HTR-8/SVneo (cell line): ENCODE data around the gene ABHD12B.
A peak's percentile ranks its signal among the peaks of the same experiment; 100 is the strongest.

Source experiments
- DNase-seq: peaks from one replicate; pipeline ENCODE4 v3.0.0; 2011; ENCODE audit warnings: low spot score, mixed read lengths; ENCODE audit not compliant: insufficient read length
- FAIRE-seq: peaks from 2 replicates; lab custom pipeline; 2011; peaks lifted over from hg19 to GRCh38; lab: Jason Lieb, UNC

ABHD12B gene

GRCh38 chr14:50837850-50838470 is 33.9 kb upstream of the ABHD12B start:
- no peak for DNase-seq
- no peak for FAIRE-seq

DNA sequence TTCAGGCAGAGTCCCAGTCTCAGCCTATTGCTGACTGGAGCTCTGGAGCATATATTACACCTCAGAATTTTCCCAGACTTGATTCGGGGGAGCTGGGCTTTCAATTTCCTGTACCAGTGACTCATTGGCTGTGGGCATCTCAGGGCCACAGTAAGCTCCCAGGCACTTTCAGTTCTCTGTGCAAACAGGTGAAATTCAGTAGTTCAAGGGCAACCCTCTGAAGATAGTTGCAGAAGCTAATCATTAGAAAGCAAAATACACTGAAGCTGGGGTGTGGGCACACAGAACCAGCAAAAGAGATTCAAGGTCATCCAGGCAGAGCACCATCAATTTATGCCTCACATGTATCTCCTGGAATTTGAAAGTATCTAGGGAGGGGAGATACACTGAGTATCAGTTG is 32.8 kb upstream of the ABHD12B start:
- no peak for DNase-seq
- FAIRE-seq = no peak

GRCh38 chr14:50839691-50840090 is 32.2 kb upstream of the ABHD12B start:
- FAIRE-seq (no peak), DNase-seq (no peak)

DNA sequence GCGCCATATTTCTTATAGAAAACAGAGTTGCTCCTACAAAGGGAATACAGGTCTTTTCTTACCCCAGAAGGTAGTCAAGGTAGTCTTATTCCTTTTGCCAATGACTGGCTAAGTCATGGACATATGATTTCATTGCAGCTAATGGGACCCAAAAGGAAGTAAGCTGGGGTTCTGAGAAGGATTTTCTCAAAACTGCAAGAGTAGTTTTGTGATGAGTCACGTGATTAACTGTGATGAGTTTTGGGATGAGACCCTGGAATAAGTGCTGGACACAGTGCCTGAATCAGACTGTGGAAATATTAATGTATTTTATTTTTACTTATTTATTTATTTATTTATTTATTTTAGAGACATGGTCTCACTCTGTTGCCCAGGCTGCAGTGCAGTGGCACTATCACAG is 27.5 kb upstream of the ABHD12B start:
- FAIRE-seq = no peak

GRCh38 chr14:50845166-50845565 is 26.7 kb upstream of the ABHD12B start:
- FAIRE-seq (no peak), DNase-seq (no peak)

More for the DNA sequence above, 27.5 kb upstream of the ABHD12B start:
- no peak for DNase-seq

DNA sequence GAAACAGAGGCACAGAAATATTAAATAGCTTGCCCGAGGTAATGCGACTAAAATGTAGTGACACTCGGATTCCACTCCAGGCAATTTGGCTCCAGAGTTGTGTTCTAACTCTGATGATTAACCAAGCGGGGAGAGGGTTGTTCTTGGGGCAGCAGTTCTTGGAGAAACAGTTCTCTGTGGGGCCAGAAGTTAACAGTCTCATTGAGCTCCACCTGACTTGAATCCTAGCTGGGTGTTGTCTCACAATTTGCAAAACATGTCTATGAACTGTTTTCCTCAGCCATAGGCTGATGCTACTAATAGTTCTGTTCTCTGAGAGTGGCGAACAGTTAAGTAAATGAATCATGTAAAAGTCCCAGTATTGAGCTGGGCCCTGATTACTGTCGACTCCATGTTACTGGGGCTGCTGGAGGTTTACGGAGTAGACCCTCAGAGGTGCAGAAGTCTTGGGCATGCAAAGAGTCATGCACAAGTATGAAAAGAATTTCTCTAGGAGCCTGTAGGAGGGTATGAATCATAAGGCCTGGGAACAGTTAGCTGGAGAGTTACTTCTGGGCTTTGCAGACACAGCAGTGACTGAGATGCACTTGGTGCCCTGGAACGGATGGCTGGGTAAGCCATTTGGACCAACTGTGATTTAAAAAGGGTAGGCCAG is 25.5 kb upstream of the ABHD12B start:
- DNase-seq = peak; percentile 76
- FAIRE-seq = peak; percentile 86

DNA sequence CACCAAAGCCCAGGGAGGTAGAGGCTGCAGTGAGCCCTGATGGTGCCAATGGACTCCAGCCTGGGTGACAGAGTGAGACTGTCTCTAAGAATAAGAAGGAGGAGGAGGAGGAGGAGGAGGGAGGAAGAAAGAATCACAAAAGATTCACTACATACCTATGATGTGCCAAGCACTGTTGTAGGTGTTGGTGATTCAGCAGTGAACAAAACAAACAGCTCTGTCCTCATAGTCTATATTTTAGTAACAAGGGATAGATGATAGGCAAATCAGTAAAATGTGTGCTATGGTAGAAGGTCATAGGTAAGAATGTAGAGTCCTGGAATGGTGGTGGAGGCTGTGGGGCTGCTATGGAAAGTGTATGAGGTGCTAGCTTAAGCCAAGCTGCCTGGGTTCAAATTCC is 18.0 kb upstream of the ABHD12B start:
- FAIRE-seq = peak; percentile 33

DNA sequence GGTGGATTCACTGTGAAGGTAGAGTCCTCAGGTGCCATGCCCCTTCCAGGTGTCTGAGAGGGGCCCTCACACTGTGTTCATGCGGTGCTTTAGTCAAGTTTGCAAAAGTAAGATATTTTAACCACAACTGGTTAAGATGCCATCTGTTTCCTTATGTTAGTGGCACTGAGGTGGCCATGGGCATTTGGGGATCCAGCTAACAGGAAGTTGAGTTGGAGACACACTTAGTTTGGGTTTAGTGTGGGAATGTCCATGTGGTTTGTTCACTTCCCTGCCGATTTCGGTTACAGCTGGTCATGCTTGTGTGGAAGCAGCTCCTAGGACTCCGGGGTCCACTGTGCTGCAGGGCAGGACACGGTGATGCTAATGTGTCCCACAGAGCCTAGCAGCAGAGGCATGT is 17.3 kb upstream of the ABHD12B start:
- DNase-seq = no peak
- peak; percentile 57 for FAIRE-seq

More for the DNA sequence above, 18.0 kb upstream of the ABHD12B start:
- no peak for DNase-seq

GRCh38 chr14:50855558-50855957 is 16.3 kb upstream of the ABHD12B start:
- FAIRE-seq (no peak), DNase-seq (no peak)

DNA sequence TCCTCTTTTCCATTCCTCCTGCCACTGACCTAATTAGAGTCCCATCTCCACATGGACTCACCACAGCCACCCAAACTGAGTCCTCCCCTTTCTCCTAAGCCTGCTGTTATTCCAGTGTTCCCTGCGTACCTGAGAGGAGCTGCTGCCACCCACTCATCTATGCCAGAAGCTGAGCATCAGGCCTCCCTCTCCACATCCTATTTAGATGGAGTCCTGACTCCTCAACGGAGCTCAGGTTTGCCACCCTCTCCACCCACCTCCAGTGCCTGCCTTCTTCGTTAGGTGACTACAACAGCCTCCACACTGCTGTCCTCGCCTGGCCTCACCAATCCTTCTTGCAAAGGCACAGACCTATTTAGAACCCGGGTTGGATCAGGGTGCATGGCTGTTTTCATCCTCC is 15.2 kb upstream of the ABHD12B start:
- DNase-seq = no peak
- FAIRE-seq = no peak

GRCh38 chr14:50859296-50859624 is 12.6 kb upstream of the ABHD12B start:
- DNase-seq = no peak
- FAIRE-seq = no peak

- no peak for FAIRE-seq
- peak; percentile 82 for DNase-seq
These were observed 11.3 kb upstream of the ABHD12B start for GRCh38 chr14:50860478-50861086.

GRCh38 chr14:50862036-50862570 is 9.8 kb upstream of the ABHD12B start:
- DNase-seq = no peak

DNA sequence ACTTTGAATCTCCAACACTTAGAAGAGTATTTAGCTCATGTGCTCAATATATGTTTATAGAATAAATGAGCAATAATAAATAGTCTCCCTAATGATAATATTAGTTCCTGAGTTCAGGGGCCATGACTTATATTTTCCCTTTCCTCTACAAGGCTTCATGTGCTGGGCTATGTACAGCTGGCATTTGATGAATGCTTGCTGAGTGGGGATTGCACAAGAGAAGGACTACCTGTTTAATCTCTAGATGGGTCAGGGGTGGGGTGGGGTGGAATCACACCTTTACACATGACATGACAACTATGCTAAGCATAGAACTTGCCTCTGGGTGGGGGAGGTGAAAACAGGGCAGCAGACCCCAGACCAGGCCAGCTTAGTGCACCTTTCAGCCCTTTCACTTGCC is 7.6 kb upstream of the ABHD12B start:
- DNase-seq (no peak), FAIRE-seq (no peak)

More at GRCh38 chr14:50862036-50862570, 9.8 kb upstream of the ABHD12B start:
- FAIRE-seq = no peak

DNA sequence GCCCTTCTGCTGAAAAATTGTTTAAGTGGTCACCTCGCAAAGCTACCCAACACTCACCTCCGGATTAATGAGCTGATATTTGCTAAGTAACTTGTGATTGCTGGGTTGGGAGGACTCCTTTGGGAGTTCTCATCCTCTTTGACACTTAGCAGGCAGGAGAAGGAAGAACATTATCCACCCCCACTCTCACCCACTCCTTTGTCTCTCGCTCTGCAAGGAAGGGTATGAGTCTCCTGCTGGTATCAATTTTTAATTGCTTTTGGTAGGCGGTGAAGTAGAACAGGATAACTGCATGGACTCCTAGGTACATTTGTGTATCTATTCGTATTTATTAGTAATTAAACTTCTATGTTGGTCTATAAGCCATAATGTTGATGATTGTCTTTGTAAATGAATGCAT is 6.9 kb upstream of the ABHD12B start:
- no peak for DNase-seq
- FAIRE-seq = no peak

DNA sequence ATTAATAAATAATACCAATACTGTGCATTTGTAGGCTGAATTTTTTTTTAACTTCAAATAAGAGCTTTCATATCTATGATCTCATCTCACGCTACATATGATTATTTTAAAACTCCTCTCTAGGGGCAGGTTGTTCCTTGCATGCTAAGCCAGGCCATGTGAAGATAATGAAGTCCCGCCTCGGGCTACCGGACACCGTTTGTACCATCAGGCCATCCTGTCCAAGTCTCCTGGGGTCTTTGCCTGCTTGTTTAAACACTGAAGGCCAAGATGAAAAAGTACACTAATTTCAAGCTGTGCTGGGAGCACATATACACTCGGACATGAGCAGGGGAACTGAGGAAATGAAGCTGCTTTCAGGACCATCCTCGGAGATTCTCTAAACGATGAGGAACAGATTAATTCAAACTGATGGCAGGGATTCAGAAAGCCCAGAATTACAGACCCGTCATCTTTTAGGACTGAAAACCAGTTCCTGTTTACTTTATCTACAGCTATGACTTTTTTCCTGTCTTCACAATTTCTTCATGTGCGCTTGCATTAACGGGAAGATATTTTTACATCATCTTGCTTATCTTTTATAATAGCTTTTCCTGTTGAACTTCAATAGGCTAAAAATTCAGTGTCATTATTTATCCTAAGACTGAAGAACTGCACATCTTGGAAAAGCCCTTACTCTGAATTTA is 6.3 kb upstream of the ABHD12B start:
- FAIRE-seq (no peak), DNase-seq (no peak)

GRCh38 chr14:50871228-50871627 is 625 bp upstream of the ABHD12B start:
- DNase-seq (no peak), FAIRE-seq (no peak)

DNA sequence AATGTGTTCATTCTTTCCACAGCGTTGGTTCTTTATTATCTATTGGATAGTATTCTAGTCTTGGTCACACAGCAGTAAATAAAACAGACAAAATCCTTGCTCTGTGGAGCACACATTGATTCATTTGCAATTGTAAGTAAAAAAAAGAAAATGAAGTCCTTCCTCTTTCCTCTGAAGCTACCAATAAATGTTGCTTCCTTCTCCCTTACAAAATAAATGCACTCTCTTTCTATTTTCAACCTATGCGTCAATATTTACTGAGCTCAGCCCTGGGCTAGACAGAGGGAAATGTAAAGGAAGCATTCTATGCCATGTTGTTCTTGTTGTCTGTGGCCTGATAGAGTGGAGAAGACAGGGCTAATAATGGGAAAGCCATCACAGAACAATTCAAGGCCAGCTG is 2.9 kb downstream of the ABHD12B start:
- no peak for DNase-seq
- FAIRE-seq = no peak

- FAIRE-seq = no peak
- no peak for DNase-seq
These were observed 3.7 kb downstream of the ABHD12B start for GRCh38 chr14:50875359-50876070.
